G401.6 (cell line): ENCODE data around the gene GNG13.
"Not testable (repeated sequence)": the region's sequence is repeated elsewhere in the genome, so short reads cannot be mapped to it uniquely, and the experiment has no call there.

Experiments
- FAIRE-seq: peaks from 2 replicates; lab custom pipeline; 2012; peaks lifted over from hg19 to GRCh38; lab: Jason Lieb, UNC

GNG13 gene

GRCh38 chr16:799948-800833 is at the start of gene GNG13:
GNG13 (minus strand) TSS chr16:800734; CDS start chr16:799077, 1,657 bp downstream.
- no peak for FAIRE-seq

DNA sequence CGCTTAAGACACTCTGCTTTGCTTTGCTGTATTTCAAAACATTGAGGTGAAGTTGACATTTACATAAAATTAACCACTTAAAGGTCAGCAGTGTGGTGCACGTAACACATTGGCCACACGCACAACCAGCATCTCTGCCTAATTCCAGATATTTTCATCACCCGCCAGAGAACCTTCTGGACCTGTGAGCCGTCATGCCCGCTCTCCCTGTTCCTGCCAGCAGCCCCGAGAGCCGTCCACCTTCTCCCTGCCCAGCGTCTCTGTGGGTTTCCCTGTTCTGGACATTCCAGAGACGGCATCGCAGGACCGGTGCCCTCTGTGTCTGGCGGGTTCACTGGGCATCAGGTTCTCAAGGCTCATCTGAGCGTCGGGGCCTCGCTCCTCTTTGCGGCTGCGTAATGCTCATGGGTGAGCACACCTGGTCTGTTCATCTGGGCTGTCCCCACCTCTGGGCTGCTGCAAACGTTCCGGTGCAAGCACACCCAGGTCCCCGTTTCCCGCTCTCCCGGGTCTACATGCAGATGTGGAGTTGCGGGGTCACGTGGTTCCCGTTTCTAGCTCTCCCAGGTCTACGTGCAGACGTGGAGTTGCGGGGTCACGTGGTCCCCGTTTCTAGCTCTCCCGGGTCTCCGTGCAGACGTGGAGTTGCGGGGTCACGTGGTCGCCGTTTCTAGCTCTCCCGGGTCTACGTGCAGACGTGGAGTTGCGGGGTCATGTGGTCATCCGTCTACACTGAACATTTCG is 48.1 kb upstream of the GNG13 start:
- FAIRE-seq: no peak

- FAIRE-seq: no peak
Observed at GRCh38 chr16:847681-848445, 47.3 kb upstream of the GNG13 start.

GRCh38 chr16:847151-847550 is 46.6 kb upstream of the GNG13 start:
- no peak for FAIRE-seq

DNA sequence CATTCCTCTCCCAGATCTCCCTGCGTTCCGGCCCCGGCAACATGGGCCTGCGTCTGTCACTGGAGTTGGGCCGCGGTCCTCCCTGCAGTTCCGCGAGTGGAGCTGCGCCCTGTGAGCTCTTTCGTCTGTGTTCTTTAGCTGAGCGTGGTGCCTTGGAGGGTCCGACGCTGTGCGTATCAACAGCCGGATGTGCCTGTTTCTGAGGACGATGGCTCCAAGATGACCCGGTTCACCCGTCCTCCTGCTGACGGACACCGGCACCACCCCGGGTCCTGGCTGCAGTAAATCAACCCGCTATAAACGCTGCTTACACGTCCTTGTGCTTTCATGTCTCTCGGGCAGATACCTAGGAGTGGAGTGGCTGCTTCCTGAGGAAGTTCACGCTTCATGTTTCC is 44.8 kb upstream of the GNG13 start:
- FAIRE-seq: no peak

GRCh38 chr16:844638-845350 is 44.3 kb upstream of the GNG13 start:
- no peak for FAIRE-seq

DNA sequence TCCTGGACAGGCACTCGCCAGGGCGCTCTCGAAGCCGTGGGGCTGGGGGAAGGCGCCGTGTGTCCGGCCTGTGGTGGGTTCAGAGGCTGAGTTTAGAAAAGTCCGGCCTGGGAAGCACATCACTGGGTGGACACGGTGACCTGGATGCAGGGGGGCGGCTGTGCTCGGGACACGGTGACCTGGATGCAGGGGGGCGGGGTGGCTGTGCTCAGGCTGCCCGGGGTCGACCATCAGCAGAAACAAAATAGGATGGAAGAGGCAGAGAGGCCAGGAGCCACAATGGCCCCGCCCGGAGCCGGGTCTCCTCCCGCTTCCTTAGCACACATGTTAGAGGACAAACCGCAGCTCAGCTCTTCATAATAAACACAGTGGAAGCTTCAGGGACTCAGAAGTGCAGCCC is 43.2 kb upstream of the GNG13 start:
- FAIRE-seq: no peak

DNA sequence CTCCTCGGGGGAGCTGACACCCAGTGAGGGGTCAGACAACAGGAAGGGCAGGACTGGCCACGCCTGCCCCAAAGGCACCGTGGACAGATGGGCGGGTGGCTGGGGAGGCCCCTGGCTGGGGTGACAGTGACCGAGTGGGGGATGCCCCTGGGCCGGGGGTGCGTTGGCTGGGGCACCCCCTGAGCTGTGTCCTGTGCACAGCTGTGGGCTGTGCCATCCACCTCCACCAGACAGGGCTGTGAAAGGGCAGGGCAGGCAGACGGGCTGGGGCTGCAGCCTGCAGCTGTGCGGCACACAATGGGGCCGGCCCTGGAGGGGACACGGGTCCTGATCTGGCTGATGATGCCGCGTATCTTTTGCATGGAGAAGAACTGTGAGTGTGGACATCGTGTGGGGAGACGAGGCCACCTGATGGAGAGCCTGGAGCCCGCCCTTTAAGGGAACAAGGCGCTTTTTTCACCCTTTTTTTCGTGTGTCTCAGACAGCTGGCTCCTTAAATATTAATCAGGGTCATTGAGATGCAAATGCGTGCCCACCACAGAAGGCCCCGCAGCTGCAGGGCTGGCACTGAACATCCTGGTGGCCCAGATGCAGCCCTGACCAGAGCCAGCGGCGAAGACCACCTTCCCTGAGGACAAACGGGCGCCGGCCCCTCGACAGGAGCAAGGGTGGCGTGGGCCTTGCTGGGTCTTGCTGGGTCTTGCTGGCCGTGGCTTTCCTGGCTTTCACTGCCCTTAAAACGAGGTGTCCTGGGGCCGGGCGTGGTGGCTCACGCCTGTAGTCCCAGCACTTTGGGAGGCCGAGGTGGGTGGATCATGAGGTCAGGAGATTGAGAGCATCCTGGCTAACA is 42.4 kb upstream of the GNG13 start:
- FAIRE-seq: no peak

DNA sequence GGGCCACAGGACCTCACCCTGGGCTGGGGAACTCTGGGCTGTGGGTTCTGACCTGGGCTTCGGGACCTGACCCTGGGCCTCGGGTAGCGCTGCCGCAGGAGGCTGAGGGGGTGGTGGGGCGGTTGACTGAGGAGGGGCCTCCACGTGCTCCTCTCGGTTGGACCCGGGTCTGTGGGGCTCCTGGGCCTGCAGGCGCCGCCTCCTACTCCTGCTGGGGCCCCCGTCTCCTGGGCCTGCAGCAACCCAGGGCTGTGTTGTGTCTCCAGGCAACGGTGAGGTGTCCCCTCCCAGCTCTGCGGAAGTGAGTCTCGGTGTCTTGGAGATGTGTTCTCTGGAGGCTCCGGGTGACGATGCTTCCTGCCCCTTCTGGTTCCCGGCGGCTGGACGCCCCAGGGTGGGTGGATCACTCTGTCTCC is 41.5 kb upstream of the GNG13 start:
- FAIRE-seq: no peak

DNA sequence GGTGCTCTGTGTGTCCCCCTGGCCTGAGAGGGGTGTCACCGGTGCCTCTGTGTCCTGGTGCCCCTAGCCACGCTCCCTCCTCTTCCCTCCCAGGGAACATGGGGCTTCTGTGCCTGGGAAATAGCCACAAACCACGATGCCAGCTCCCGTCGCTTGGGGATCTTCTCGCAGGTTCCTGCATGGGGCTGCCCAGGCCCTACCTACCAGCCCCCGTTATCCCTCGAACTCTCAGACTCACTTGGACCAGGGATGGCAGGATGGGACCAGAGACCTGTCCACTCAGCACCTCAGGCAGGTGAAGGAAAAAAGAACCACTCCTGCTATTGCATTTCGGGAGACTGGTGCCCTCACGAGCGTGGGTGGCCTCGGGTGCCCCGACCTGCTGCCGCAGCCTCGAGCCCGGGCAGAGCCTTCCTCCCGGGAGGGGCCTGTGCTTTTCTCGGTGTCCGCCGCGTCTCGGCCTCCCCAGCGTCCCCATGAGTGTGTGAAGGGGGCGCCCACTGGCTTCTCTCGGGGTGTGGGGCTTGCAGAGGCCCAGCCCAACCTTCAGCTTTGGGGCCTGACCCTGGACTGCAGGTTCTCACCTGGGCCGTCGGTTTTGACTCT is 41.0 kb upstream of the GNG13 start:
- FAIRE-seq: no peak

DNA sequence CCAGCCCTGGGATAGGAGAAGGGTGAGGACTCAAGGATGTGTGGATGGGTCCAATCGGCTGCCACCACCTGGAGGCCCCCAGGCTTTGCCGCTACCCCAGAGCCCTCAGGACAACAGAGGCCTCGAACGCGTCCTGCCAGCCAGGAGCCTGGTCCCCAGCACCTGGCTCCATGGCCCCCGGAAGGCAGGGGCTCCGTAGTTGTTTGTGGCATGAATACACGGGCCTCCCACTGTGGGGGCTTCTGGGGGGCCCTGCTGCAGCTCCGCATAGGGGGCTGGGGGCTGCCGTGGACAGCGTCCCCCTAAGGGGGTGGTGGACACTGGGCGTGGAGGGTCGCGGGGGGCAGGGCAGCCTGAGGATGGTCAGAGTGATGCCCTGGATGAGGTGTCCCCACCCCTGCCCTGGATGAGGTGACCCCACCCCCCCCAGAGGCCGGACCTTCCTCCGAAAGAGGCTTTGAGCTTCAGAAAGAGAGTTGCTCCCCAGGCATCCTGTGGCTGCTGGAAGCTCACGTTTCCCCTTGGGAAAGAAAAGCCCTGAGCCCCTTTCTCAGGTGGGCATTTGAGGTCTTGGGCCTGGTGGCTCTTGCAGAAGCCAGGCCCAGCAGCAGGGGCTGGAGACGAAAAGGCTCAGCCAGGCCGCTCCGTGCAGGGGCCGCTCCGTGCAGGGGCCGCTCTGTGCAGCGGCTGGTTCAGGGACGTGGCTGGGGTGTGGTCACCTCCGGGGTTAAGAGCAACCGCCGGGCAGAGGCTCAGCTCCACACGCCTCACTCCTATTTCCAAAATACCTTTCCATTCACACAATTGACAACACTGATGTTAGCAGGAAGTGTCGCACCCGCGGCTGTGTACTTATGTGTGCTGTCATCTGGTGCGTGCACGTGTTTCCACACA is 40.3 kb upstream of the GNG13 start:
- FAIRE-seq: no peak

- no peak for FAIRE-seq
Observed at GRCh38 chr16:839643-840408, 39.3 kb upstream of the GNG13 start.

GRCh38 chr16:838741-839140 is 38.2 kb upstream of the GNG13 start:
- no peak for FAIRE-seq

DNA sequence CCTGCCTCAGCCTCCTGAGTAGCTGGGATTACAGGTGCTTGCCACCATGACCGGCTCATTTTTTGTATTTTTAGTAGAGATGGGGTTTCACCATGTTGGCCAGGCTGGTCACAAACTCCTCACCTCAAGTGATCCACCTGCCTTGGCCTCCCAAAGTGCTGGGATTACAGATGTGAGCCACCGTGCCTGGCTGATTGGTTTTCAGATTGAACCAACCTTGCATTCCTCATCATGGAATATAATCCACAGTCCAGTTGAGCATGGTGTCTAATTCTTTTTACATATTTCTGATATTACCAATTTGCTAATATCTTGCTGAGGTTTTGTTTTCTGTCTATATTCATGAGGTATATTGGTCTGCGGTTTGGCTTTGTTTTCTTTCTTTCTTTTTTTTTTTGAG is 36.3 kb upstream of the GNG13 start:
- not testable (repeated sequence) for FAIRE-seq

- FAIRE-seq: no peak
Observed at GRCh38 chr16:836221-836620, 35.7 kb upstream of the GNG13 start.

DNA sequence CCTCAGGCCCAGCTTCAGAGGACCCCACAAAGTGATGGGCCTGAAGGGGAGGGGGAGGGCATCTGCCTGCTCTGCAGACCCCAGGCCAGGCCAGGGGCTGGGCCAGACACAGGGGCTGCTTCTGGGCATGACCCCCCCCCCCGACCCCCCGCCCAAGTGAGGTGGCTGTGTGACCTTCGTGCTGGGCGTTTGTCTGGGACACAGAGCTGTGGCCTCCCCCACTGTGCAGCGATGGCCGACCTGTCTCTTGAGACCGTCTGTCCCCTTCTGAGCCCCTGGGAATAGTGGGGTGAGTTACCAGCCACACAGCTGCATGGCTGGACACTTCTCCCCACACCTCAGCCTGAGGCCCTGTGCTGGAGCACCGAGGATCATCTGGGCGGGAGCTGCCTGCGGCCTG is 34.8 kb upstream of the GNG13 start:
- FAIRE-seq: no peak

- no peak for FAIRE-seq
Observed at GRCh38 chr16:833411-833810, 32.9 kb upstream of the GNG13 start.

- FAIRE-seq: no peak
Observed at GRCh38 chr16:832652-833336, 32.3 kb upstream of the GNG13 start.
